ENCODE data around the gene GOLT1A.

Gene GOLT1A

GRCh38 chr1:204155881-204156280, 57.9 kb downstream of the GOLT1A start:
- no peak for TF ChIP-seq EZH2phosphoT487 (conservative IDR thresholded peaks at IDR 0.05; ENCODE audit: low read length)
- TF ChIP-seq, protein P1, sequence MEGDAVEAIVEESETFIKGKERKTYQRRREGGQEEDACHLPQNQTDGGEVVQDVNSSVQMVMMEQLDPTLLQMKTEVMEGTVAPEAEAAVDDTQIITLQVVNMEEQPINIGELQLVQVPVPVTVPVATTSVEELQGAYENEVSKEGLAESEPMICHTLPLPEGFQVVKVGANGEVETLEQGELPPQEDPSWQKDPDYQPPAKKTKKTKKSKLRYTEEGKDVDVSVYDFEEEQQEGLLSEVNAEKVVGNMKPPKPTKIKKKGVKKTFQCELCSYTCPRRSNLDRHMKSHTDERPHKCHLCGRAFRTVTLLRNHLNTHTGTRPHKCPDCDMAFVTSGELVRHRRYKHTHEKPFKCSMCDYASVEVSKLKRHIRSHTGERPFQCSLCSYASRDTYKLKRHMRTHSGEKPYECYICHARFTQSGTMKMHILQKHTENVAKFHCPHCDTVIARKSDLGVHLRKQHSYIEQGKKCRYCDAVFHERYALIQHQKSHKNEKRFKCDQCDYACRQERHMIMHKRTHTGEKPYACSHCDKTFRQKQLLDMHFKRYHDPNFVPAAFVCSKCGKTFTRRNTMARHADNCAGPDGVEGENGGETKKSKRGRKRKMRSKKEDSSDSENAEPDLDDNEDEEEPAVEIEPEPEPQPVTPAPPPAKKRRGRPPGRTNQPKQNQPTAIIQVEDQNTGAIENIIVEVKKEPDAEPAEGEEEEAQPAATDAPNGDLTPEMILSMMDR (IDR thresholded peaks at IDR 0.05; ENCODE audit: insufficient read depth, low read length, poor library complexity, severe bottlenecking) = no peak
- Histone ChIP-seq H3K4me2 (ENCODE audit: low read depth, low read length, poor library complexity, severe bottlenecking) (no peak overlapping the region), H3F3A (ENCODE audit: insufficient read depth) (no peaks in the 10 kb centered on the region), H3K27me3 (ENCODE audit: low read length) (no peaks in the 10 kb centered on the region), H4K20me1 (ENCODE audit: low read depth, low read length) (no peaks in the 10 kb centered on the region), H2AFZ (ENCODE audit: low read depth, low read length, severe bottlenecking) (no peak overlapping the region), H3K9ac (ENCODE audit: low read length) (no peak overlapping the region), H3K9me3 (ENCODE audit: insufficient read depth, low read length) (no peaks in the 10 kb centered on the region), H3K79me2 (ENCODE audit: insufficient read depth, low read length) (no peaks in the 10 kb centered on the region), H3K9me2 (replicated peaks; ENCODE audit: insufficient read depth, low read length) (no peaks in the 10 kb centered on the region), H3K36me3 (ENCODE audit: low read length) (no peaks in the 10 kb centered on the region), H3K27ac (ENCODE audit: low read depth, low read length) (no peak overlapping the region), H3K4me3 (ENCODE audit: insufficient read depth, low read length, poor library complexity, severe bottlenecking) (no peak overlapping the region)

DNA sequence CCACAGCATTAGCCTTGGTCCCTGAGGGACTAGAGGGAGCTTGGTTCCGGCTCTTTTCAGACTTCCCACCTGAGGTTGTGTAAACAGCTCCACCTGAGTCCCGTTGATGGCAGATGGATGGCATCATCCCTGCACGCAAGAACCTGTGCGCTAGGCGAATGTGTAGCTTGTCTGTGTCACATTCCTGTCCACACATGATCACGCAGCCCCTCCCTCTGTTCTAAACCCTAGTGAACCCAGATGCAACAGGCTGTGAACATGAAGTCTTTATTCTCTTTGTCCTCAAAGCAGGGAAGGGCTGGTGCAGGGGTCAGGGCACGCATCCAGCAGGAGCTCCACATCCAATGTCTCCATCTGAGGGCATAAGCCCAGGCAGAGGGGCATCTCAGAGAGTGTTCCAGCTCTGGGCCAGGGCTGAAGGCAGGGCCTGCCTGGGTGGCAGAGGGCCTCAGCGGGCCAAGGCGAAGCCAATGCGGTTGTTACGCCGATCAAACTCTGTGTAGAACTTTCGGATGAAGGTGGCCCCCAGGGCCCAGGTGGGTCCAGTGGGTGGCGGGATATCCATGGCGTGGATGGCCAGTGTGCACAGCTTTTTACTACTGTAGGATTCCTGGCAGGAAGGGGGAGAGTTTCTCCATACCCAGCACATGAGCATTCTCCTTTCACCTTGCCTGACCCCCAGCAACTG, 59.1 kb downstream of the GOLT1A start:
- Histone ChIP-seq H3F3A (ENCODE audit: insufficient read depth) (no peaks in the 10 kb centered on the region), H4K20me1 (ENCODE audit: low read depth, low read length) (no peaks in the 10 kb centered on the region), H3K79me2 (ENCODE audit: insufficient read depth, low read length) (no peaks in the 10 kb centered on the region), H3K9ac (ENCODE audit: low read length) (no peak overlapping the region), H3K27ac (ENCODE audit: low read depth, low read length) (no peak overlapping the region), H2AFZ (ENCODE audit: low read depth, low read length, severe bottlenecking) (no peak overlapping the region), H3K9me3 (ENCODE audit: insufficient read depth, low read length) (no peaks in the 10 kb centered on the region), H3K4me3 (ENCODE audit: insufficient read depth, low read length, poor library complexity, severe bottlenecking) (no peak overlapping the region), H3K9me2 (replicated peaks; ENCODE audit: insufficient read depth, low read length) (no peaks in the 10 kb centered on the region), H3K36me3 (ENCODE audit: low read length) (no peaks in the 10 kb centered on the region), H3K27me3 (ENCODE audit: low read length) (no peaks in the 10 kb centered on the region), H3K4me2 (ENCODE audit: low read depth, low read length, poor library complexity, severe bottlenecking) (no peak overlapping the region)
- no peak for TF ChIP-seq EZH2phosphoT487 (conservative IDR thresholded peaks at IDR 0.05; ENCODE audit: low read length)
- TF ChIP-seq, protein P1 (IDR thresholded peaks at IDR 0.05; ENCODE audit: insufficient read depth, low read length, poor library complexity, severe bottlenecking) = no peak

DNA sequence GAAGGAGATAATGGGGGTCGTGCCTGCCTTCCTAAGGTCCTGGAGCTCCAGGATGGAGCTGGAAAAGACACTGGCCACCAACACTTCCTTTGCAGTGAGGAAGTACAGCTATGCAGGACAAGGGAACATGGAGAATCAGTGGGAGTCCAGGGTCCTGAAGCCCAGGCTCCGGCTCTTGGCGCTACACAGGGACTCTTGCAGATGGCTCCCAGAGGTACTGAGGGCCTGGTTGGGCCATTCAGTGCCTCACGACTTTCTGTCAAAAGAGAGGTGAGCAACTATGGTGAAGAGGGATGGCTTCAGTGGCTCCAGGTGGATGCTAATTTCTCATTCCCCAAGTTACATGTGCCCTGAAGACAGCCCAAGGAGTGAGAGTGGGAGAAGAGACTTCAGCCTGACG, 60.1 kb downstream of the GOLT1A start:
- Histone ChIP-seq H3K27ac (ENCODE audit: low read depth, low read length) (no peak overlapping the region), H3K9me3 (ENCODE audit: insufficient read depth, low read length) (no peaks in the 10 kb centered on the region), H3K79me2 (ENCODE audit: insufficient read depth, low read length) (no peaks in the 10 kb centered on the region), H4K20me1 (ENCODE audit: low read depth, low read length) (no peaks in the 10 kb centered on the region), H3K36me3 (ENCODE audit: low read length) (no peaks in the 10 kb centered on the region), H3K9me2 (replicated peaks; ENCODE audit: insufficient read depth, low read length) (no peaks in the 10 kb centered on the region), H3K4me2 (ENCODE audit: low read depth, low read length, poor library complexity, severe bottlenecking) (no peak overlapping the region), H3K27me3 (ENCODE audit: low read length) (no peaks in the 10 kb centered on the region), H3K9ac (ENCODE audit: low read length) (no peak overlapping the region), H3F3A (ENCODE audit: insufficient read depth) (no peaks in the 10 kb centered on the region), H2AFZ (ENCODE audit: low read depth, low read length, severe bottlenecking) (no peak overlapping the region), H3K4me3 (ENCODE audit: insufficient read depth, low read length, poor library complexity, severe bottlenecking) (no peak overlapping the region)
- TF ChIP-seq EZH2phosphoT487 (conservative IDR thresholded peaks at IDR 0.05; ENCODE audit: low read length) = no peak
- TF ChIP-seq, protein P1 (IDR thresholded peaks at IDR 0.05; ENCODE audit: insufficient read depth, low read length, poor library complexity, severe bottlenecking) = no peak
